DMS153 (cell line): ENCODE results near the gene LOXHD1.
A peak's percentile ranks its signal among the peaks of the same experiment; 100 is the strongest.

Source experiments
- DNase-seq: peaks from one replicate; lab custom pipeline; 2025; lab: John Stamatoyannopoulos, UW

The LOXHD1 gene

GRCh38 chr18:46547520-46547919, 109.5 kb downstream of the LOXHD1 start:
- no peak for DNase-seq

- no peak for DNase-seq
Measured at GRCh38 chr18:46546111-46546640, 110.8 kb downstream of the LOXHD1 start.

GRCh38 chr18:46542545-46542944, 114.5 kb downstream of the LOXHD1 start:
- no peak for DNase-seq

- no peak for DNase-seq
Measured at GRCh38 chr18:46541626-46542189, 115.3 kb downstream of the LOXHD1 start.

- DNase-seq = no peak
Measured at GRCh38 chr18:46538376-46538775, 118.6 kb downstream of the LOXHD1 start.

GRCh38 chr18:46536215-46536874, 120.7 kb downstream of the LOXHD1 start:
- no peak for DNase-seq

- DNase-seq = no peak
Measured at GRCh38 chr18:46531482-46531881, 125.5 kb downstream of the LOXHD1 start.

GRCh38 chr18:46528037-46528436, 129.0 kb downstream of the LOXHD1 start:
- no peak for DNase-seq

GRCh38 chr18:46519870-46520269, 137.2 kb downstream of the LOXHD1 start:
- no peak for DNase-seq

GRCh38 chr18:46518438-46518837, 138.6 kb downstream of the LOXHD1 start:
- DNase-seq = peak; percentile 14

GRCh38 chr18:46516555-46516954, 140.5 kb downstream of the LOXHD1 start:
- no peak for DNase-seq

- no peak for DNase-seq
Measured at GRCh38 chr18:46510386-46510785, 146.6 kb downstream of the LOXHD1 start.

GRCh38 chr18:46509530-46509929, 147.5 kb downstream of the LOXHD1 start:
- DNase-seq = no peak

GRCh38 chr18:46506974-46507586, 149.9 kb downstream of the LOXHD1 start:
- DNase-seq = no peak

GRCh38 chr18:46502444-46502843, 154.6 kb downstream of the LOXHD1 start:
- no peak for DNase-seq

- DNase-seq = no peak
Measured at GRCh38 chr18:46497129-46497528, 159.9 kb downstream of the LOXHD1 start.

GRCh38 chr18:46488471-46489213, 168.4 kb downstream of the LOXHD1 start:
- DNase-seq = no peak

- no peak for DNase-seq
Measured at GRCh38 chr18:46485675-46486194, 171.3 kb downstream of the LOXHD1 start.

GRCh38 chr18:46484971-46485370, 172.0 kb downstream of the LOXHD1 start:
- DNase-seq = no peak

- DNase-seq = no peak
Measured at GRCh38 chr18:46482831-46483230, 174.2 kb downstream of the LOXHD1 start.

GRCh38 chr18:46481847-46482245, 175.2 kb downstream of the LOXHD1 start:
- DNase-seq = no peak
